ENCODE measurements around the gene RAB31.

DNA sequence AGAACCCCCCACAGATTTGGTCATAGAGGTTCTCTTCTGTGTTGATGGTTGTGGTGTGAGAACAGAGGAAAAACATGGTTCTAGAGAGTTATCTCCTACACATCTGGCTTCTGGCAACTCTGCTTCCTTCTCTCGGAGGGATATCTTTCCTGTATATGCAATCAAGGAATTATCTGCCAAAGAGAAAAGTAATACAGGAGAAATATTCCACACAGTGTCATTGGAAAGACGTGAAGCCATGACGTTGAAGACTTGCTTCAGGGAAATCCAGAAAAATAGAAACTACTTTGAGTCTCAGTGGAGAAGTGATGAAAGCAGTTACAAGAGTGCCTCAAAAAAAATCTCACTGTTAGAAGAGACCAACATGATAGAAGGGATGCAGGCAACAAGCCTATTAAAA is 78.5 kb downstream of the RAB31 start:
- TF ChIP-seq, protein P1, sequence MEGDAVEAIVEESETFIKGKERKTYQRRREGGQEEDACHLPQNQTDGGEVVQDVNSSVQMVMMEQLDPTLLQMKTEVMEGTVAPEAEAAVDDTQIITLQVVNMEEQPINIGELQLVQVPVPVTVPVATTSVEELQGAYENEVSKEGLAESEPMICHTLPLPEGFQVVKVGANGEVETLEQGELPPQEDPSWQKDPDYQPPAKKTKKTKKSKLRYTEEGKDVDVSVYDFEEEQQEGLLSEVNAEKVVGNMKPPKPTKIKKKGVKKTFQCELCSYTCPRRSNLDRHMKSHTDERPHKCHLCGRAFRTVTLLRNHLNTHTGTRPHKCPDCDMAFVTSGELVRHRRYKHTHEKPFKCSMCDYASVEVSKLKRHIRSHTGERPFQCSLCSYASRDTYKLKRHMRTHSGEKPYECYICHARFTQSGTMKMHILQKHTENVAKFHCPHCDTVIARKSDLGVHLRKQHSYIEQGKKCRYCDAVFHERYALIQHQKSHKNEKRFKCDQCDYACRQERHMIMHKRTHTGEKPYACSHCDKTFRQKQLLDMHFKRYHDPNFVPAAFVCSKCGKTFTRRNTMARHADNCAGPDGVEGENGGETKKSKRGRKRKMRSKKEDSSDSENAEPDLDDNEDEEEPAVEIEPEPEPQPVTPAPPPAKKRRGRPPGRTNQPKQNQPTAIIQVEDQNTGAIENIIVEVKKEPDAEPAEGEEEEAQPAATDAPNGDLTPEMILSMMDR (IDR thresholded peaks at IDR 0.05): no peak
- no peak for TF ChIP-seq POLR2AphosphoS5 (IDR thresholded peaks at IDR 0.05)
